Measurements from ENCODE around the gene TTC23.

- no peak for TF ChIP-seq CTCF (conservative IDR thresholded peaks at IDR 0.05; ENCODE audit: low read length)
- no peak for TF ChIP-seq EZH2phosphoT487 (IDR thresholded peaks at IDR 0.05; ENCODE audit: borderline replicate concordance, low read depth, low read length)
Observed at GRCh38 chr15:99129644-99130043, 119.7 kb downstream of the TTC23 start.
